Endothelial cell (in vitro differentiated cells): ENCODE measurements around the gene THYN1. TPM values are rescaled to one million over a fixed set of nuclear protein-coding genes. Genes with fewer than 3 reads are reported as not detected.
A peak's percentile ranks its signal among the peaks of the same experiment; 100 is the strongest.

Experiments
- DNase-seq: peaks from one replicate; pipeline ENCODE4 v3.0.0; 2021; ENCODE audit warnings: low spot score
- H3K27ac Mint-ChIP-seq: one replicate; pipeline ENCODE4 v1.8.0; 2021; ENCODE audit warnings: mixed read lengths, inconsistent platforms; ENCODE audit not compliant: unreplicated experiment
- H3K27me3 Mint-ChIP-seq: one replicate; pipeline ENCODE4 v1.8.0; 2021; ENCODE audit warnings: mild to moderate bottlenecking, moderate library complexity, mixed read lengths, inconsistent platforms; ENCODE audit not compliant: unreplicated experiment
- H3K36me3 Mint-ChIP-seq: one replicate; pipeline ENCODE4 v1.8.0; 2021; ENCODE audit warnings: mild to moderate bottlenecking, low read depth, mixed read lengths, inconsistent platforms; ENCODE audit not compliant: unreplicated experiment
- H3K4me1 Mint-ChIP-seq: one replicate; pipeline ENCODE4 v1.8.0; 2021; ENCODE audit warnings: mild to moderate bottlenecking, mixed read lengths, inconsistent platforms; ENCODE audit not compliant: unreplicated experiment
- H3K4me3 Mint-ChIP-seq: one replicate; pipeline ENCODE4 v1.8.0; 2021; ENCODE audit warnings: mild to moderate bottlenecking, mixed read lengths, inconsistent platforms; ENCODE audit not compliant: unreplicated experiment
- H3K9me3 Mint-ChIP-seq: one replicate; pipeline ENCODE4 v1.8.0; 2021; ENCODE audit warnings: mixed read lengths, inconsistent platforms; ENCODE audit not compliant: unreplicated experiment
- CTCF ChIP-seq: fragments of 200-600 bp; sonication (generic); IDR thresholded peaks from one replicate; pipeline ENCODE4 v1.5.0; 2021; ENCODE audit warnings: antibody characterized with exemption; ENCODE audit not compliant: unreplicated experiment
- total RNA-seq: library from RNA; stranded (reverse); fragmentation: NEBNext Ultra II Directional; extraction: Animal tissue kit (Norgen Biotek cat#: 25700); gene quantifications from one replicate; pipeline ENCODE4 v1.2.1, GENCODE V29; 2021; ENCODE audit not compliant: unreplicated experiment

The THYN1 gene
- total RNA-seq, 1 donor from 2014 or later = 42.5 TPM

GRCh38 chr11:134275188-134275533 lies 22.0 kb upstream of the THYN1 start:
- Mint-ChIP-seq H3K9me3 (no peaks in the 10 kb centered on the region), H3K4me3 (peak overlapping the region; percentile 88), H3K4me1 (peaks cover 20% of the 10 kb centered on the region), H3K36me3 (no peaks in the 10 kb centered on the region), H3K27me3 (peaks cover 12% of the 10 kb centered on the region), H3K27ac (peak overlapping the region; percentile 66)
- TF ChIP-seq CTCF = no peak
- no peak for DNase-seq

- H3K9me3 Mint-ChIP-seq = no peaks in the 10 kb centered on the region
- DNase-seq = no peak
- TF ChIP-seq CTCF = no peak
- H3K27ac Mint-ChIP-seq = no peak overlapping the region
- H3K36me3 Mint-ChIP-seq = no peaks in the 10 kb centered on the region
- no peak overlapping the region for H3K4me3 Mint-ChIP-seq
- peaks cover 20% of the 10 kb centered on the region for H3K4me1 Mint-ChIP-seq
- peaks cover 13% of the 10 kb centered on the region for H3K27me3 Mint-ChIP-seq
Measured at GRCh38 chr11:134273317-134273712, 20.2 kb upstream of the THYN1 start.

- H3K4me1 Mint-ChIP-seq = peaks cover 27% of the 10 kb centered on the region
- DNase-seq = no peak
- peaks cover 13% of the 10 kb centered on the region for H3K27me3 Mint-ChIP-seq
- no peaks in the 10 kb centered on the region for H3K36me3 Mint-ChIP-seq
- no peak overlapping the region for H3K27ac Mint-ChIP-seq
- no peak overlapping the region for H3K4me3 Mint-ChIP-seq
- TF ChIP-seq CTCF = no peak
- no peaks in the 10 kb centered on the region for H3K9me3 Mint-ChIP-seq
Measured at GRCh38 chr11:134272381-134273316, 19.5 kb upstream of the THYN1 start.

GRCh38 chr11:134271978-134272377 lies 18.8 kb upstream of the THYN1 start:
- no peak for TF ChIP-seq CTCF
- Mint-ChIP-seq H3K9me3 (no peaks in the 10 kb centered on the region), H3K4me1 (peaks cover 26% of the 10 kb centered on the region), H3K27me3 (peaks cover 11% of the 10 kb centered on the region), H3K27ac (no peak overlapping the region), H3K4me3 (no peak overlapping the region), H3K36me3 (no peaks in the 10 kb centered on the region)
- no peak for DNase-seq

GRCh38 chr11:134270250-134270714 lies 17.1 kb upstream of the THYN1 start:
- DNase-seq = no peak
- TF ChIP-seq CTCF = peak; percentile 37
- Mint-ChIP-seq H3K27me3 (peaks cover 6% of the 10 kb centered on the region), H3K4me3 (no peak overlapping the region), H3K27ac (no peak overlapping the region), H3K4me1 (peaks cover 31% of the 10 kb centered on the region), H3K36me3 (no peaks in the 10 kb centered on the region), H3K9me3 (no peaks in the 10 kb centered on the region)
